H9 (cell line): ENCODE results near the gene ENG. TPM values are rescaled to one million over a fixed set of nuclear protein-coding genes. Genes with fewer than 3 reads are reported as not detected.

Experiments
- DNase-seq: peaks from one replicate; pipeline ENCODE4 v3.0.0-alpha.2; 2017
- H2AFZ ChIP-seq: one replicate; pipeline ENCODE4 v1.6.1; 2013; ENCODE audit warnings: mild to moderate bottlenecking, low read length, control low read depth, moderate library complexity
- H2AK5ac ChIP-seq: 2 replicates; pipeline ENCODE4 v1.6.1; 2013; ENCODE audit warnings: low read length, control low read depth, mixed read lengths; ENCODE audit not compliant: insufficient read length
- H2BK120ac ChIP-seq: one replicate; pipeline ENCODE4 v1.6.1; 2013; ENCODE audit warnings: low read depth, mild to moderate bottlenecking, low read length, control low read depth, inconsistent platforms; ENCODE audit not compliant: poor library complexity, severe bottlenecking
- H2BK12ac ChIP-seq: 2 replicates; pipeline ENCODE4 v1.6.1; 2013; ENCODE audit warnings: low read length, control low read depth, mixed read lengths, low read depth; ENCODE audit not compliant: insufficient read length
- H2BK15ac ChIP-seq: 2 replicates; pipeline ENCODE4 v1.6.1; 2013; ENCODE audit warnings: low read depth, low read length, control low read depth
- H2BK20ac ChIP-seq: one replicate; pipeline ENCODE4 v1.6.1; 2013; ENCODE audit warnings: low read depth, mild to moderate bottlenecking, low read length, control low read depth, inconsistent platforms; ENCODE audit not compliant: poor library complexity, severe bottlenecking
- H2BK5ac ChIP-seq: 2 replicates; pipeline ENCODE4 v1.6.1; 2013; ENCODE audit warnings: low read length, control low read depth, mixed read lengths; ENCODE audit not compliant: insufficient read length
- H3K14ac ChIP-seq: 2 replicates; pipeline ENCODE4 v1.6.1; 2013; ENCODE audit warnings: low read length, control low read depth; ENCODE audit not compliant: insufficient read depth
- H3K18ac ChIP-seq: 2 replicates; pipeline ENCODE4 v1.6.1; 2013; ENCODE audit warnings: low read depth, mild to moderate bottlenecking, mixed read lengths, low read length, control low read depth; ENCODE audit not compliant: insufficient read length
- H3K23ac ChIP-seq: 2 replicates; pipeline ENCODE4 v1.6.1; 2013; ENCODE audit warnings: low read length, control low read depth, mixed read lengths, low read depth; ENCODE audit not compliant: insufficient read length
- H3K23me2 ChIP-seq: 2 replicates; pipeline ENCODE4 v1.6.1; 2013; ENCODE audit warnings: low read depth, mild to moderate bottlenecking, mixed read lengths, low read length, control low read depth; ENCODE audit not compliant: insufficient read length, poor library complexity, severe bottlenecking
- H3K27ac ChIP-seq: 2 replicates; pipeline ENCODE4 v1.5.1; 2013; ENCODE audit warnings: low read length, control low read depth, mixed read lengths, low read depth; ENCODE audit not compliant: insufficient read length
- H3K27me3 ChIP-seq: 2 replicates; pipeline ENCODE4 v1.6.1; 2013; ENCODE audit warnings: low read length, control low read depth, inconsistent platforms; ENCODE audit not compliant: insufficient read depth
- H3K4ac ChIP-seq: 2 replicates; pipeline ENCODE4 v1.6.1; 2013; ENCODE audit warnings: low read depth, mild to moderate bottlenecking, control low read depth, inconsistent platforms, low read length, moderate library complexity
- H3K4me1 ChIP-seq: 2 replicates; pipeline ENCODE4 v1.6.1; 2013; ENCODE audit warnings: low read length, control low read depth, inconsistent platforms; ENCODE audit not compliant: insufficient read depth
- H3K4me2 ChIP-seq: 2 replicates; pipeline ENCODE4 v1.6.1; 2013; ENCODE audit warnings: low read length, control low read depth, mixed read lengths; ENCODE audit not compliant: insufficient read length, insufficient read depth
- H3K56ac ChIP-seq: 2 replicates; pipeline ENCODE4 v1.6.1; 2013; ENCODE audit warnings: low read depth, mild to moderate bottlenecking, mixed read lengths, low read length, control low read depth; ENCODE audit not compliant: insufficient read length
- H3K79me1 ChIP-seq: 2 replicates; pipeline ENCODE4 v1.6.1; 2013; ENCODE audit warnings: low read depth, mild to moderate bottlenecking, moderate library complexity, low read length, control low read depth, inconsistent platforms; ENCODE audit not compliant: insufficient read depth, poor library complexity, severe bottlenecking
- H3K79me2 ChIP-seq: 2 replicates; pipeline ENCODE4 v1.6.1; 2013; ENCODE audit warnings: low read length, control low read depth, inconsistent platforms; ENCODE audit not compliant: insufficient read depth
- H3K9ac ChIP-seq: 2 replicates; pipeline ENCODE4 v1.6.1; 2013; ENCODE audit warnings: low read length, control low read depth, mixed read lengths; ENCODE audit not compliant: insufficient read length; ENCODE audit errors: extremely low read depth
- H3K9me3 ChIP-seq: one replicate; pipeline ENCODE4 v1.6.1; 2013; ENCODE audit warnings: low read depth, low read length, inconsistent platforms; ENCODE audit not compliant: control insufficient read depth
- H3T11ph ChIP-seq: one replicate; pipeline ENCODE4 v1.6.1; 2013; ENCODE audit warnings: mild to moderate bottlenecking, low read length, control low read depth, inconsistent platforms
- H4K20me1 ChIP-seq: one replicate; pipeline ENCODE4 v1.6.1; 2013; ENCODE audit not compliant: control insufficient read depth, insufficient read length, insufficient read depth
- H4K5ac ChIP-seq: 2 replicates; pipeline ENCODE4 v1.6.1; 2013; ENCODE audit warnings: low read depth, mild to moderate bottlenecking, mixed read lengths, low read length, control low read depth; ENCODE audit not compliant: insufficient read length
- H4K8ac ChIP-seq: replicated peaks from 2 replicates; pipeline ENCODE4 v1.6.1; 2013; ENCODE audit warnings: low read length, control low read depth, mixed read lengths, low read depth; ENCODE audit not compliant: insufficient read length
- H4K91ac ChIP-seq: 2 replicates; pipeline ENCODE4 v1.6.1; 2013; ENCODE audit warnings: low read depth, mild to moderate bottlenecking, moderate library complexity, mixed read lengths, low read length, control low read depth; ENCODE audit not compliant: insufficient read length
- H3K27ac Mint-ChIP-seq, 3 experiments: 2 replicates in 2 of 3; 3 replicates in 1 of 3; pipeline ENCODE4 v1.8.0; 2020 to 2021; ENCODE audit warnings: mixed read lengths in 3 of 3, mild to moderate bottlenecking in 1 of 3, moderate library complexity in 1 of 3
- H3K27me3 Mint-ChIP-seq: 2 replicates; pipeline ENCODE4 v1.8.0; 2021; ENCODE audit warnings: low read depth, mild to moderate bottlenecking, moderate library complexity, mixed read lengths
- H3K36me3 Mint-ChIP-seq, 3 experiments: 2 replicates in 2 of 3; 3 replicates in 1 of 3; pipeline ENCODE4 v1.8.0; 2020 to 2021; ENCODE audit warnings: low read depth in 3 of 3, mixed read lengths in 3 of 3; ENCODE audit not compliant: insufficient read depth in 1 of 3
- H3K4me1 Mint-ChIP-seq, 2 experiments: 2 replicates each; pipeline ENCODE4 v1.8.0; 2020; ENCODE audit warnings: mixed read lengths in 2 of 2
- H3K4me3 Mint-ChIP-seq, 2 experiments: 2 replicates in 1 of 2; 3 replicates in 1 of 2; pipeline ENCODE4 v1.8.0; 2020 to 2021; ENCODE audit warnings: mild to moderate bottlenecking in 2 of 2, mixed read lengths in 2 of 2, moderate library complexity in 1 of 2
- H3K9me3 Mint-ChIP-seq, 2 experiments: 2 replicates in 1 of 2; 3 replicates in 1 of 2; pipeline ENCODE4 v1.8.0; 2020; ENCODE audit warnings: mild to moderate bottlenecking in 2 of 2, mixed read lengths in 2 of 2, moderate library complexity in 1 of 2
- CTCF ChIP-seq: fragments of 200-600 bp; sonication (generic); conservative IDR thresholded peaks from 3 replicates; pipeline ENCODE4 v1.8.0; 2021; ENCODE audit warnings: antibody characterized with exemption, mild to moderate bottlenecking
- WGBS: extraction: QIAGEN DNeasy Blood & Tissue Kit; methylation state at CpG from one replicate; pipeline ENCODE4 v1.1.7; 2013; ENCODE audit warnings: missing lambda C conversion rate, low lambda C conversion rate, mixed read lengths; ENCODE audit not compliant: insufficient read length; ENCODE audit errors: extremely low coverage; 5-methylcytosine and 5-hydroxymethylcytosine counted together
- total RNA-seq: library from RNA; stranded (reverse); gene quantifications from 2 replicates; pipeline ENCODE4 v1.2.1, GENCODE V29; 2021

The ENG gene
- total RNA-seq, 1 experiment from 2014 or later, result 2.1 TPM

GRCh38 chr9:127835991-127836516 is 18.4 kb downstream of the ENG start:
- H3K23me2 ChIP-seq, result no peaks in the 10 kb centered on the region
- Mint-ChIP-seq H3K9me3 (no peaks in the 10 kb centered on the region), H3K4me1 (peaks cover 0 to 14% of the 10 kb centered on the region in 2 experiments; a peak in 1 of 4 replicates), H3K36me3 (no peaks in the 10 kb centered on the region), H3K27me3 (no peaks in the 10 kb centered on the region), H3K27ac (peak overlapping the region in 1 of 3 experiments; percentile 15; a peak in 1 of 7 replicates), H3K4me3 (no peak overlapping the region)
- no peak overlapping the region for H3K23ac ChIP-seq
- H3K18ac ChIP-seq, result no peak overlapping the region
- H2AFZ ChIP-seq, result no peak overlapping the region
- H2BK120ac ChIP-seq, result no peak overlapping the region
- no peaks in the 10 kb centered on the region for H3K9me3 ChIP-seq
- H3K14ac ChIP-seq, result no peak overlapping the region; the same call in 1 of the 2 replicates
- H3K56ac ChIP-seq, result no peak overlapping the region
- H3T11ph ChIP-seq, result no peak overlapping the region
- WGBS, result no CpG with 5 or more reads among the region's 17 CpGs
- no peak for TF ChIP-seq CTCF
- no peaks in the 10 kb centered on the region; the same call in 1 of the 2 replicates for H3K4me1 ChIP-seq
- H4K8ac ChIP-seq, result no peak overlapping the region
- H4K5ac ChIP-seq, result no peak overlapping the region
- no peak overlapping the region for H2BK12ac ChIP-seq
- no peak for DNase-seq
- H3K79me2 ChIP-seq, result no peaks in the 10 kb centered on the region
- no peaks in the 10 kb centered on the region for H4K20me1 ChIP-seq
- H3K27ac ChIP-seq, result no peak overlapping the region
- H4K91ac ChIP-seq, result no peak overlapping the region
- no peak overlapping the region for H3K4ac ChIP-seq
- no peak overlapping the region for H3K9ac ChIP-seq
- no peak overlapping the region for H2BK15ac ChIP-seq
- no peaks in the 10 kb centered on the region for H3K27me3 ChIP-seq
- no peak overlapping the region for H2BK5ac ChIP-seq
- H2AK5ac ChIP-seq, result no peak overlapping the region
- no peak overlapping the region for H2BK20ac ChIP-seq
- no peaks in the 10 kb centered on the region for H3K79me1 ChIP-seq
- no peak overlapping the region for H3K4me2 ChIP-seq
